NCI-H524 (cell line): ENCODE measurements around the gene C2CD4C.
"Not testable (repeated sequence)": the region's sequence is repeated elsewhere in the genome, so short reads cannot be mapped to it uniquely, and the experiment has no call there.

Experiments
- DNase-seq, 2 experiments: peaks; one replicate each; lab custom pipeline; 2025; lab: John Stamatoyannopoulos, UW

Gene C2CD4C

GRCh38 chr19:416416-416815 is 7.5 kb upstream of the C2CD4C start:
- peak; percentile 15 to 85 for DNase-seq

- DNase-seq = no peak
Observed at GRCh38 chr19:415292-415691, 6.3 kb upstream of the C2CD4C start.

DNA sequence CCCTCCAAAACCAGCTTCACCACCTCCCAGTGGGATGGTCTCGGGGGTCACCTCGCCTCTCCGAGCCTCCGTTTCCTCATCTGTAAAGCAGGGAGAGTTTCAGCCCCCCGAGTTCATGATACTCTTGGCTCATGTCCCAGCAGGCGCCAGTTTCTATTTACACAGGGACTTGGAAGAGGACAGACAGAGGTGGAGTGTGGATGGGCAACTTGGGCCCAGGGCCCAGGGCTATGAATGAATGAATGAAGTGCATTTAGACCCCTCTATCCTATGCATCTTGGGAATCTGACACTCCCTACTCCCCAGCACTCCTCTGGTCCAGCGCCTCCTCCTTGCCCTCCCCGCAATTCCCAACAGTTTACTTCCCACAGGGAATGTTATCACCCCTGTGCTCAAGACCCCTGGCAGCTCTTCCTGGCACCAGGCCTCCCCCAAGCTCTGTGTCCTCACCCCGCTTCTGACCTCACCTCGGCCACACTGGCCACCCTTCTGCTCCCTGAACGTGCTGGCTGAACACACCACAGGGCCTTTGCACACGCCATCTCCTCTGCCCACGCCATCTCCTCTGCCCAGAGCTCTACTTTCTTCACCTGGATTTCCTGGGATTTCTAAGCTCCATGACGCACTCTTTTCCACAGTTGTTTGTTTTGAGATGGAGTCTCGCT is 4.9 kb upstream of the C2CD4C start:
- no peak for DNase-seq

DNA sequence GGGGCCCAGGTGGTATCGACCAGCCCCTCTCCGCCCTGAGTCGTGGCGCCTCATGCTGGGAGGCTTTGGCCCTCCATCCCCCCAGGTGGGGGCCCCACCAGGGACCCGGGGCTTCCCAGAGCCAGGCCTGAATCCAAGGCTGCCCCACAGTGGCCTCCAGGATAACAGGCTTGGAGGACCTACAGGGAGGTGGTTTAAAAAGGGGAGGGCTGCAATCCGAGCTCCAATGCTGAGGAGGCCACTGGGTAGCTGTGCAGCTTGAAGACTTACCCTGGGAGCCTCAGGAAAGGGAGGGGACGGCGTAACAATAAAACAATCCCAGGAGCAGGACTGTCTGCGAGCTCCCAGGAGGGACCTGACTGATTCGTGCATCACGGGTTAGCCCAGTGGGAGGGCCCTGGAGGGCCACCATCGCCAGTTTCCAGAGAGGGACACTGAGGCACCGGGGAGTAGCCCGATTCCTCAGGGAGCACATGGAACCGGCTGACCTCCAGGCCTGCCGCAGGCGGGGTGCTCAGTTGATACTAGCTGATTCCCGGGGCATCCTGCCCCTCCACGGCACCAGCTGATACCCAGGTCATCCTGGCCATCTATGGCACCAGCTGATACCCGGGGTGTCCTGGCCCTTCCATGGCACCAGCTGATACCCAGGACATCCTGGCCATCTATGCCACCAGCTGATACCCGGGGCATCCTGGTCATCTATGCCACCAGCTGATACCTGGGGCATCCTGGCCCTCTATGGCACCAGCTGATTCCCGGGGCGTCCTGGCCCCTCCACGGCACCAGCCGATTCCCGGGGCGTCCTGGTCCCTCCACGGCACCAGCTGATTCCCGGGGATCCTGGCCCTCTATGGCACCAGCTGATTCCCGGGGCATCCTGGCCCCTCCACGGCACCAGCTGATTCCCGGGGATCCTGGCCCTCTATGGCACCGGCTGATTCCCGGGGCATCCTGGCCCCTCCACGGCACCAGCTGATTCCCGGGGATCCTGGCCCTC is 3.7 kb upstream of the C2CD4C start:
- peak in 1 of 2 experiments; percentile 41 for DNase-seq

- DNase-seq = no peak
Observed at GRCh38 chr19:411723-412355, 2.9 kb upstream of the C2CD4C start.

DNA sequence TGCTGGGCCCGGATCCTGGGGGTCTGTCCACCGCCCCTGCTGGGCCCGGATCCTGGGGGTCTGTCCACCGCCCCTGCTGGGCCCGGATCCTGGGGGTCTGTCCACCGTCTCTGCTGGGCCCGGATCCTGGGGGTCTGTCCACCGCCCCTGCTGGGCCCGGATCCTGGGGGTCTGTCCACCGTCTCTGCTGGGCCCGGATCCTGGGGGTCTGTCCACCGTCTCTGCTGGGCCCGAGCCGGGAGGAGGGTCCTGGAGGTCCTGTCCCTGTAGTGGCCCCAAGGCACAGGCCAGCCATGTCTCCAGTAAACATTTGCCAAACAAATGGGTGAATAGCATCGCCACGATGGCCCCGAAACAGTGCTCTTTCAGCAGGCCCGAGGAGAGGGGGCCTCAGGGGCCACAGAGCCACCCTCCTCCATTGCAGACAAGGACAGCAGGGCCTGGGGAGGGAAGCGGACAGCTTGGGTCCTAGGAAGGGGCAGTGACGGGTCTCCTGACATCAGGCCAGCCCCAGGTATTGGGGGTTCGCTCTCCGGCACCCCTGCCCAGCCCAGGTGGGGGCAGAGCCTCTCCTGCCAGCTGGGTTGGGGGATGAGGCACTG is 2.3 kb upstream of the C2CD4C start:
- DNase-seq = not testable (repeated sequence)

- no peak for DNase-seq
Observed at GRCh38 chr19:410243-410781, 1.4 kb upstream of the C2CD4C start.

DNA sequence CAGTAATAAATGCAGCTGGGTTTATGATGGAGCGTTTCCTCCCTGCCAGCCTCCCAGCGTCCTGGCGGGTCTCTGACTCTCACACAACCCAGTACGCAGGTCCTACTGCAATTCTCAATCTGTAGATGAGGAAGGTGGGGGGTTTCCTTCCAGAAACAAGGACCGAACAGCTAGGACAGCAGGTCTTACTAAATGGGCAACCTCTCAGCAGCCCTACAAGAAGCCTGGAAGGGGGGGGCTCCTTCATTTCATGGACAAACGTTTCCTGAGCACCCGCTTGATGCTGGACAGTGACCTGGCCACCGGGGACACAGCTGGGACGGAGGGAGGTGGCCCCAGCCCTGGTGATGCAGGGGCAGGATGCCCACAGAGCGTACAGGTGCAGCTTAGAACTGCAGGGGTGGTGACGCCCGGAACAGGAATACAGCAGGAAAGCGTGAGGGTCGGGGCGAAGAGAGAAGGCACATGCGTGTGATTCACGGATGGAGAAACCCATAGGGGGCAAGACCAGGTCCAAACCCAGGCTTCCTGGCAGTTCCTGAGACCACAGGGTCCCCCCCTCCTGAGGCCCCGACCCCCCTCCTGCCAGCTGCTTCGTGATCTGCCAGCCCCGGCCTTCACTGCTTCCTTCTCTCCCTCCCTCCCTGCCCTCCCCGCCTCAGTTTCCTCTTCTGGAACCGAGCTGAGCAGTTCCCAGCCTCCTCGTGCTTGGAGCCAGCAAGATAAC is 732 bp upstream of the C2CD4C start:
- DNase-seq = peak in 1 of 2 experiments; percentile 32

DNA sequence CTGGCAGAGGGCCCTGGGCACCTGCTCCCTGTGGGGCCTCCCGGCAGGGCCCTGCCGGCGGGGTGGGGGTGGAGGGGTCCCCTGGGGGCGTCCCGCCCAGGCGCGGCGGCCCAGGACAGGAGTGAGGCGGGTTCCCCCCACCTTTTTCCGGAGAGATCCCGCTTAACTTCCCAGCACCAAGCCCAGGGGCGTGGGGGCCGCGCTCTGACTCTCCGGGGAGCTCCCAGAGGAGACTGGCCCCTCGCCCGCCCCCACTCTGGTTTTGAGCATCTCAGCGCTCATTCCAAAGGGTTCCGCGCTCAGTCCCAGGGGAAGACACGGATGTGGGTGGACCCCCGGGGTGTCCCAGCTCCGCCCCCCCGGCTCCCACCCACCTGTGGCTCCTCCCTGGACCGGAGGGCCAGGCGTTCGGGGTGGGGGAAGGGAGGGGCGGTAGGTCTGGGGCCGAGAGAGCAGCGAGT is 476 bp downstream of the C2CD4C start:
- DNase-seq = no peak

- no peak for DNase-seq
Observed at GRCh38 chr19:407511-408440, 1.2 kb downstream of the C2CD4C start.

GRCh38 chr19:406971-407510 is 1.9 kb downstream of the C2CD4C start:
- DNase-seq = no peak

DNA sequence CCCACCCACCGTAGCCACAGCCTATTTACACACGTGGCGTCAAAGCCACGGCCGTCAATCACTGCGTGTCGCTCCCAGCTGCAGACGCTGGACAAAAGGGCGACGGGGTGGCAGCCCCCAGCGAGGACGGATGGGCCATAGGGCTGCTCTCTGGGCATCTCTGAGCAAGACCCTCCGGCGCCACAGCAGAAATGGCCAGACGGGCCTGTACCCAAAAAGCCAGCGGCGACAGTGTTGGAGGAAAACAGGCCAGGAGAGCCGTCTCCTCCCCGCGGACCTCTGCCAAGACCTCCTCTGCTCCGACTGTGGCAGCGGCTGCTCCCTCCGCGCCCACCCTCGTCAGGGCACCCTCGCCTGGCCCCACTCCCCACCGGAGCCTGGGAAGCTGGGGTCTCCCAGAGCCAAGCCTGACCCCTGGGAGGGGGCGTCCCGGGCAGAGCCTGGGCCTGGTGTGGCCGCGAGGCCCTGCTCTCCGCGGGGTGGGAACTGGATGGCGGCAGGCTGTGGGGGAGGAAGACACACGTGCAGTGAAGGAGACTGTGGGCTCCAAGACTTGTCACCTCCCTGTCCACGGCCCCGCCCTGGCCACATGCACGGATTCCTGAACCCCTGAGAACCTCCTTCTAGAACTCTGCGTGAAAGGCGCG is 2.7 kb downstream of the C2CD4C start:
- DNase-seq = no peak

DNA sequence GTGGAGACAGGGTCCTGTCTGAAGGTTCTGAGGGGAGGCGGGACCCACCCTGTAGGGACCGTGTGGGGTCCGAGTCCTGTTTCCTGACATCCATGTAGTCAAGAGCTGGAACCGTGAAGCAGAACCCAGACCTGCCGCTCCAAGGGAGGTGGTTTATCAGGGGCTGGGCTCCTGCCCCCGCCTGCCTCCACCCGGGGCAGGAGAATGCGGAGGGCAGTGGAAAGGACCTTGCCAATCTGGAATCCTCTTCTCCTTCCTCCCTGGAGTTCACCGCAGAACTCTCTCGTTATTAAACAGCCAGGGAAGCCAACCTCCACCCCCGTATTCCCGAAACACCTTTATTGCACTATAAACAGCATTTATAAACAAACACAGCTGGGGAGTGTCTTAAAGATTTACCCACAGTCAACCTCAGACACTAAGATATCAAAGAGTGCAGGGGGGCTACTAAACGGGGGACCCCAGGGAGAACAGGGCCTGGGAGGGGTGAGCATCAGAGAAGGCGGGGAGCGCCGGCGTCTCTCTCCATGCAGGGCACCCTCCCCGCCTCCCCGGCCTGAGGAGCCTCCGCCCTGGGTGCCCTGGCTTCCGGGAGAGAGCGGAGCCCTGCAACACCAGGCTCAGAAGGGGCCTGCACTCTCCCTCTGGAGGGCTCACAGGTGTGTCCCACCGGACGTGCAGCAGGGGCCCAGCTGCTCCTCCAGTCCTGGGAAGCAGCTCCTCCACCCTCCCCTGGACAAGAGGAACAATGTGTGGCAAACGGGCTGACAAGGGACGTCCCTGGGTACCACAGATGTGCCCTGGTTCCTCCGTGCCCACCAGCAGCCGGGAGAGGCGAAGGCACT is 3.6 kb downstream of the C2CD4C start:
- DNase-seq = peak in 1 of 2 experiments; percentile 24

DNA sequence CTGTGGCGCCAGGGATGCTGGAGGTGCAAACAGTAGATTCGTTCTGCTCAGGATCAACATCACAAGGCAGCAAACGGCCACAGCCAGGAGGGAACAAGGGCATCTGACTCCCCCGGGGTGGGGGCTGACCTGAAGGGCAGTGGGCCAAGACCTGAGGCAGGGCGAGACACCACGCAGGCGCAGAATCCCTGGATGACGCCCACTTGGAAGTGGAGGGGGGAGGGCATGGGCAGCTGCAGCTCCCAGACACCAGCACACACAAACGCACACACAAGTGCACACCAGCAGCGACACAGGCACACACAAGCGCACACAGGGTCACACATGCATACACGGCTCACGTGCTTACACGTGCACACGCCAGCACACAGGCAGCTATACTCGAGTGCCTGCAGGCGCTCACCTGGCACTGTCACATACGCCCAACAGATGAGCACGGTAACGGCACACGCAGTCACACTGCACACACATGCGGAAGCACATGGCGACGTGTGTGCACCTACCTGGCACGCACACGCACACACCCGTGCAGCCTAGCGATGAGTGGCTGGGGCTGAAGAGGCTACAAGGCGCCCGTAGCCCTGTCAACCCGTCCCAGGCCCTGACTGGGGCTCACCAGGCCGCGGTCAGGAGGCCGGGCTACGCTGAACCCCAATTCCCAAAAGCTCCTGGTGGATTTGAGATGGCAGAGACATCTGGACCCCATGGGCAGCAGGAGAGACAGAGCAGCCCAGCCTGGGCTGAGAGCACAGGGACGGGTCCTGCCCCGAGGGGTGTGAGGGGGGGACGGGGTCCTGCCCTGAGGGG is 5.5 kb downstream of the C2CD4C start:
- no peak for DNase-seq

DNA sequence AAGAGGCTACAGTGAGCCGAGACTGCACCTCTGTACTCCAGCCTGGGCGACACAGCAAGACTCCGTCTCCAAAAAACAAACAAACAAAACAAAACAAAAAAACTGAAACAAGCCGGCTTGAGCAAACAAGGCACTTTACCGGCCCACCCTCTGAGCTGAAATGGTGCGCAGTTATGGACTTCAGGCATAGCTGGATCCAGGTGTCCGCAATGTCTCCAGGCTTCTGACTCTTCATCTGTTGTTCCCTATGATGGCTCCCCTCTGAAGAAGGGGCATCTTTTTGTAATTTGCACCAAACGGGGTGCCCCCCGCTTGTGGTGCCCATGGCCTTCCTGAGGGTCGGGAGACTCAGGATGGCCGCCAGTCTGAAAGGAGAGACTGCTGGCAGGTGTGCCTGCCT is 6.2 kb downstream of the C2CD4C start:
- DNase-seq = no peak

- DNase-seq = no peak
Observed at GRCh38 chr19:401866-402511, 7.0 kb downstream of the C2CD4C start.
